ENCODE data around the gene MSI2. TPM values are rescaled to one million over a fixed set of nuclear protein-coding genes. Genes with fewer than 3 reads are reported as not detected.

The MSI2 gene
- total RNA-seq, 1 donor from 2014 or later = 21.1 TPM

DNA sequence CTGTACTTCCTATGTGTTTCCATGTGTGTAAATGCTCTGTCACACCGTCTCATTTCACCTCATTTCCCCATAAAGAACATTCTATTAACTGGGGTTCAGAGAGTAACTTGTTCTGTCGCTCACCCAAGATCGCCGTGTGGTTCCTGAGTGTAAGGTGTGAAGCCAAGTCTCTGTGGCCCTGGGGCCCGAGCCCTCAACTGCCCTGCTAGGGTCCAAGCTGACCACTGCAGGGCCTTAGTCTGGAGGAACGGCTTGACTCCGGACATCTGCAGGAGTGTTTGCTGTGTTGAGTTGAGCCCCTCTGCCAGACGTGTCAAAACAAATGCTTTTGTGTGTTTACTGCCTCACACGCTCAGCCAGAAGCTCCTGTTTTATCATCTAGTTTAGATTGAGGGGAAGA is 244.7 kb downstream of the MSI2 start:
- TF ChIP-seq CTCF (IDR thresholded peaks at IDR 0.05; ENCODE audit: insufficient read depth, low read length, severe bottlenecking) = no peak
- no peaks in the 10 kb centered on the region for H3K27me3 ChIP-seq (ENCODE audit: control insufficient read depth, insufficient read depth, low read length)
- H3K4me3 ChIP-seq (ENCODE audit: low read depth, low read length) = no peak overlapping the region
- H3K36me3 ChIP-seq (ENCODE audit: control insufficient read depth, insufficient read depth, low read length) = peaks cover 1% of the 10 kb centered on the region
- FAIRE-seq (no peak), DNase-seq (ENCODE audit: low read depth) (no peak)

- TF ChIP-seq CTCF (IDR thresholded peaks at IDR 0.05; ENCODE audit: insufficient read depth, low read length, severe bottlenecking) = no peak
- FAIRE-seq = no peak
- no peaks in the 10 kb centered on the region for H3K27me3 ChIP-seq (ENCODE audit: control insufficient read depth, insufficient read depth, low read length)
- no peak overlapping the region for H3K4me3 ChIP-seq (ENCODE audit: low read depth, low read length)
- no peak for DNase-seq (ENCODE audit: low read depth)
- peaks cover 1% of the 10 kb centered on the region for H3K36me3 ChIP-seq (ENCODE audit: control insufficient read depth, insufficient read depth, low read length)
Measured at GRCh38 chr17:57502022-57502421, 245.7 kb downstream of the MSI2 start.

GRCh38 chr17:57502811-57503241 is 246.5 kb downstream of the MSI2 start:
- DNase-seq (ENCODE audit: low read depth) (peak; percentile 65), FAIRE-seq (no peak)
- TF ChIP-seq CTCF (IDR thresholded peaks at IDR 0.05; ENCODE audit: insufficient read depth, low read length, severe bottlenecking) = peak; percentile 3
- H3K36me3 ChIP-seq (ENCODE audit: control insufficient read depth, insufficient read depth, low read length) = peaks cover 1% of the 10 kb centered on the region
- H3K27me3 ChIP-seq (ENCODE audit: control insufficient read depth, insufficient read depth, low read length) = no peaks in the 10 kb centered on the region
- H3K4me3 ChIP-seq (ENCODE audit: low read depth, low read length) = no peak overlapping the region

- no peak for FAIRE-seq
- DNase-seq (ENCODE audit: low read depth) = no peak
- peaks cover 2% of the 10 kb centered on the region for H3K36me3 ChIP-seq (ENCODE audit: control insufficient read depth, insufficient read depth, low read length)
- H3K27me3 ChIP-seq (ENCODE audit: control insufficient read depth, insufficient read depth, low read length) = no peaks in the 10 kb centered on the region
- H3K4me3 ChIP-seq (ENCODE audit: low read depth, low read length) = no peak overlapping the region
- TF ChIP-seq CTCF (IDR thresholded peaks at IDR 0.05; ENCODE audit: insufficient read depth, low read length, severe bottlenecking) = no peak
Measured at GRCh38 chr17:57504208-57504607, 247.9 kb downstream of the MSI2 start.

DNA sequence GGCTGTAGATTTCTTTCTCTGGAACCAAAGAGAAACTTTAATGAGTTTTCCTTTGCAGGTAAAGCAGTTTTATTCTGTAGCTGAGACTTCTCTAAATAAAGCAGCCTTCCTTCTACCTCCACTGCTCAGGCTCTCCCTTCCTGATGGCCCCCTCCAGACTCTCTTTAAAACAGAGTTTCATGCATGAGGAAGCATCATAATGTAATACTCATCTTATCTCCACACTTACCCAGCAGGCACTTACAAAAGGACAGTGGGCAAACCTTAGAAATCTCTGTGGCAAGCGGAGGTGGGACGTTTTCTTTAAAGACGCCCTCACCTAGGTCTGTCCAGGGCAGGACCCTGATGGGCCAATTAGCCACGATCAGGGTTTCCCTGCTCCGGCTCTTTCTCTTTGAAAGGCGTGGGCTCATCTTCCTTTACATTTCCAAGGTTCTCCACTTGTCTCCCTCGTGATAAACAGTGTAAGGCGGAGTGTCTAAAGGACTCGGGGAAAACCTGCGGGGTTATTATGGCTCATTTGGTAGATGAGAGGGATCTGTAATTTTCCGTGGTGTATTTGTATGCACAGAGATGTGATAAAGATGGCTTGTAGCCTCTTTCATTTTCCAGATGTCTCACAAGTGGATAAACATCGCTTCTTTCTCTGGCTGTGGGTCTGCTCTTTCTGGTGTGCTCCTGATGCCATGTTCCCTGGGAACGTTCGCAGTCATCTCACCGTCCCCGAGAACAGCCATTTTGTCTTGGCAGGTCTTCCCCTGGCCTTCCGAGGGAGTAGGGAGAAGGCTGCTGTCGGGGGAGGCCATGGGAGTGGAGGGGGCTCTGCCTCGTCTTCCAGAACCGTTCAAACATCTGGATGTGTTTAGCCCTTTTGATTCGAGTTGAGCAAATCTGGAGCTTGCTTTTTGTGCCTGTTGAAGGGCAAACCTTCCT is 249.8 kb downstream of the MSI2 start:
- TF ChIP-seq CTCF (IDR thresholded peaks at IDR 0.05; ENCODE audit: insufficient read depth, low read length, severe bottlenecking) = no peak
- no peak for FAIRE-seq

More for the DNA sequence above, 249.8 kb downstream of the MSI2 start:
- Histone ChIP-seq H3K4me3 (ENCODE audit: low read depth, low read length) (no peak overlapping the region), H3K27me3 (ENCODE audit: control insufficient read depth, insufficient read depth, low read length) (no peaks in the 10 kb centered on the region), H3K36me3 (ENCODE audit: control insufficient read depth, insufficient read depth, low read length) (peaks cover 2% of the 10 kb centered on the region)
- no peak for DNase-seq (ENCODE audit: low read depth)

All from bronchial epithelial cell (primary cell).